GM10266 (cell line): ENCODE results near the gene NAA15.
A peak's percentile ranks its signal among the peaks of the same experiment; 100 is the strongest.

Experiments used
- DNase-seq: peaks from one replicate; pipeline ENCODE4 v3.0.0; 2012; ENCODE audit errors: extremely low spot score
- CTCF ChIP-seq: IDR thresholded peaks from 2 replicates; pipeline ENCODE4 v1.5.1; 2012; ENCODE audit warnings: mild to moderate bottlenecking, low read depth; ENCODE audit not compliant: control insufficient read depth, insufficient read depth; ENCODE audit errors: missing control alignments

NAA15 gene

GRCh38 chr4:139266583-139267257 is 34.6 kb upstream of the NAA15 start:
- no peak for TF ChIP-seq CTCF

GRCh38 chr4:139267301-139267700 is 34.0 kb upstream of the NAA15 start:
- DNase-seq = no peak

More at GRCh38 chr4:139266583-139267257, 34.6 kb upstream of the NAA15 start:
- peak; percentile 88 for DNase-seq

GRCh38 chr4:139273835-139274234 is 27.5 kb upstream of the NAA15 start:
- no peak for TF ChIP-seq CTCF
- DNase-seq = no peak

More at GRCh38 chr4:139267301-139267700, 34.0 kb upstream of the NAA15 start:
- no peak for TF ChIP-seq CTCF

GRCh38 chr4:139274790-139275189 is 26.5 kb upstream of the NAA15 start:
- no peak for TF ChIP-seq CTCF
- no peak for DNase-seq

- DNase-seq = no peak
- TF ChIP-seq CTCF = no peak
Observed at GRCh38 chr4:139275281-139275735, 26.0 kb upstream of the NAA15 start.

- no peak for TF ChIP-seq CTCF
- no peak for DNase-seq
Observed at GRCh38 chr4:139278485-139278884, 22.8 kb upstream of the NAA15 start.

GRCh38 chr4:139278912-139279759 is 22.2 kb upstream of the NAA15 start:
- no peak for DNase-seq
- TF ChIP-seq CTCF = no peak
